Ectodermal cell (in vitro differentiated cells): ENCODE results near the gene SLC38A4.

Experiments used
- H3K27ac ChIP-seq: 2 replicates; pipeline ENCODE4 v1.7.0; 2013; ENCODE audit warnings: mild to moderate bottlenecking, low read depth, low read length; ENCODE audit not compliant: insufficient read depth, poor library complexity, severe bottlenecking
- H3K27me3 ChIP-seq: 2 replicates; pipeline ENCODE4 v1.7.0; 2013; ENCODE audit warnings: mild to moderate bottlenecking, low read length; ENCODE audit not compliant: insufficient read depth, control insufficient read depth, poor library complexity, severe bottlenecking
- H3K36me3 ChIP-seq: one replicate; pipeline ENCODE4 v1.7.0; 2013; ENCODE audit warnings: low read length; ENCODE audit not compliant: control insufficient read depth, insufficient read depth
- H3K4me1 ChIP-seq: one replicate; pipeline ENCODE4 v1.7.0; 2013; ENCODE audit warnings: low read length; ENCODE audit not compliant: control insufficient read depth, insufficient read depth
- H3K4me3 ChIP-seq: 2 replicates; pipeline ENCODE4 v1.7.0; 2013; ENCODE audit warnings: low read depth, low read length, control low read depth; ENCODE audit not compliant: insufficient read depth
- H3K9me3 ChIP-seq: 2 replicates; pipeline ENCODE4 v1.7.0; 2013; ENCODE audit warnings: mild to moderate bottlenecking, low read length, moderate library complexity; ENCODE audit not compliant: control insufficient read depth
- WGBS, 2 experiments: methylation state at CpG; one replicate each; pipeline ENCODE4 v1.1.7; 2013; ENCODE audit warnings: missing lambda C conversion rate in 2 of 2; 5-methylcytosine and 5-hydroxymethylcytosine counted together

SLC38A4 gene

GRCh38 chr12:46847001-46847400, 21.2 kb upstream of the SLC38A4 start:
- Histone ChIP-seq H3K36me3 (no peaks in the 10 kb centered on the region), H3K27ac (no peak overlapping the region), H3K27me3 (no peaks in the 10 kb centered on the region), H3K4me3 (no peak overlapping the region), H3K4me1 (no peaks in the 10 kb centered on the region), H3K9me3 (peaks cover 3% of the 10 kb centered on the region)
- 89 to 94% methylated on average over 1 of the region's 1 CpG for WGBS, 2 experiments

- Histone ChIP-seq H3K9me3 (peaks cover 3% of the 10 kb centered on the region), H3K4me3 (no peak overlapping the region), H3K27ac (no peak overlapping the region), H3K4me1 (no peaks in the 10 kb centered on the region), H3K27me3 (no peaks in the 10 kb centered on the region), H3K36me3 (no peaks in the 10 kb centered on the region)
- WGBS, 2 experiments = 94% methylated on average over 3 of the region's 3 CpGs
Measured at GRCh38 chr12:46843811-46844210, 18.0 kb upstream of the SLC38A4 start.

- WGBS, 2 experiments = 94 to 95% methylated on average over 2 of the region's 2 CpGs
- H3K4me3 ChIP-seq = no peak overlapping the region
- H3K27ac ChIP-seq = no peak overlapping the region
- no peaks in the 10 kb centered on the region for H3K36me3 ChIP-seq
- H3K9me3 ChIP-seq = peaks cover under 1% of the 10 kb centered on the region
- no peaks in the 10 kb centered on the region for H3K4me1 ChIP-seq
- no peaks in the 10 kb centered on the region for H3K27me3 ChIP-seq
Measured at GRCh38 chr12:46841891-46842290, 16.1 kb upstream of the SLC38A4 start.

DNA sequence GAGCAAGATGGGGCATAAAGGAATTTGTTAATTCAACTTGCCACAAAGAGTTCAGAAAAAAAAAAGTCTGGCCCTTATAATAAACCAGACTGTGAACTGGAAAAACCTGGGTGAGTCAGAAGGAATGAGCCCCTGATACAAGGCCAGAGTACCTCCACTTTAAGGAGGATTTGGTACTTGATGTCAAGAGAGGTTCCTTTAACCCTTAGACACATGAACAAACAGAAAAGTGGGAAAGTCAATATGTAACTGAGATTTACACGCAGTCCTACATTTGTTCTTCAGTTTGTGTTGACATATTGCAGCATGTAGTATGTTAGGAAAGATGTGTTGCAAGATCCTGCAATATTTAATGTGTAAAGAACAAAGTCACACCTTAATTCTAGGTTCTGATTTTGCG, 14.2 kb upstream of the SLC38A4 start:
- 96 to 100% methylated on average over 2 of the region's 2 CpGs for WGBS, 2 experiments
- Histone ChIP-seq H3K27ac (no peak overlapping the region), H3K4me3 (no peak overlapping the region), H3K27me3 (no peaks in the 10 kb centered on the region), H3K36me3 (no peaks in the 10 kb centered on the region), H3K4me1 (no peaks in the 10 kb centered on the region), H3K9me3 (no peaks in the 10 kb centered on the region)

DNA sequence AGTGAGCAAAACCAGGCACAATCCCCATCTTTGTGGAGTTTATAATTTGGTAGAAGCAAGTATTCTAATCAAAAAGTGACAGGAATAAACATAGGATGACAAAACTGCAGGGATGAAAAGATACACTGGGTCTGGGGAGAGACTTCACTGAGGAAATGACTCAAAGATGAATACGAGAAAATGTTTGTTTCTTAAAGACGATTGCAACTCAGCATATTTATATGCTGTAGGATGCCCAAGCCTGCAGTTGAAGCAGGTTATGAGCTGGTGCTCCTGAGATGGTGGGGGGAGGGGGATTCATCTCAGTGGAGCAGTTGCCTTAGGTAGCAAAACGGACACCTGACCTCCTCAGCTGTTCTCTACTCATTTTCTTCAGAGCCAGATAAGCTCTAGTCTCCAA, 13.4 kb upstream of the SLC38A4 start:
- no peaks in the 10 kb centered on the region for H3K36me3 ChIP-seq
- no peaks in the 10 kb centered on the region for H3K9me3 ChIP-seq
- no peak overlapping the region for H3K27ac ChIP-seq
- no peaks in the 10 kb centered on the region for H3K4me1 ChIP-seq
- H3K4me3 ChIP-seq = no peak overlapping the region
- H3K27me3 ChIP-seq = no peaks in the 10 kb centered on the region
- 91 to 92% methylated on average over 3 of the region's 3 CpGs for WGBS, 2 experiments

DNA sequence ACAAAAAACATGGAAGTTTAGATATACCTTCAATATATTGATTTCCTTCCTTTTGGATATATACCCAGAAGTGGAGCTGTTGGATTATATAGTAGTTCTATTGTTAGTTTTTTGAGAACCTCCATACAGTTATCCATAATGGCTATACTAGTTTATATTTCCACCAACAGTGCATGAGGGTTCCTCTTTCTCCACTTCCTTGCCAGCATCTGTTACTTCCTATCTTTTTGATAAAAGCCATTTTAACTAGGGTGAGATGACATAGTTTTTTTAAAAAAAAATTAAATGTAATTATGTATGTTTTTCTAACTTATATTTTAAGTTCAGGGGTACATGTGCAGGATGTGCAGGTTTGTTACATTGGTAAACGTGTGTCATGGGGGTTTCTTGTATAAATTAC, 10.0 kb upstream of the SLC38A4 start:
- H3K36me3 ChIP-seq = no peaks in the 10 kb centered on the region
- WGBS, 2 experiments = 80% methylated on average over 1 of the region's 1 CpG; no CpG with 5 or more reads in 1 of the 2 experiments
- H3K9me3 ChIP-seq = no peaks in the 10 kb centered on the region
- no peak overlapping the region for H3K27ac ChIP-seq
- peaks cover 22% of the 10 kb centered on the region for H3K27me3 ChIP-seq
- peaks cover 5% of the 10 kb centered on the region for H3K4me1 ChIP-seq
- no peak overlapping the region for H3K4me3 ChIP-seq

- H3K4me1 ChIP-seq = peaks cover 8% of the 10 kb centered on the region
- 82 to 83% methylated on average over 16 of the region's 16 CpGs for WGBS, 2 experiments
- no peaks in the 10 kb centered on the region for H3K36me3 ChIP-seq
- H3K4me3 ChIP-seq = peak overlapping the region; percentile 43
- peaks cover 56% of the 10 kb centered on the region for H3K27me3 ChIP-seq
- no peaks in the 10 kb centered on the region for H3K9me3 ChIP-seq
- H3K27ac ChIP-seq = no peak overlapping the region
Measured at GRCh38 chr12:46832130-46832704, 6.4 kb upstream of the SLC38A4 start.

- 6 to 9% methylated on average over 51 to 53 of the region's 53 CpGs for WGBS, 2 experiments
- no peaks in the 10 kb centered on the region for H3K36me3 ChIP-seq
- peaks cover 56% of the 10 kb centered on the region for H3K27me3 ChIP-seq
- H3K9me3 ChIP-seq = no peaks in the 10 kb centered on the region
- H3K4me1 ChIP-seq = peaks cover 8% of the 10 kb centered on the region
- H3K4me3 ChIP-seq = peak overlapping the region; percentile 43
- H3K27ac ChIP-seq = no peak overlapping the region
Measured at GRCh38 chr12:46831335-46832129, 5.7 kb upstream of the SLC38A4 start.

DNA sequence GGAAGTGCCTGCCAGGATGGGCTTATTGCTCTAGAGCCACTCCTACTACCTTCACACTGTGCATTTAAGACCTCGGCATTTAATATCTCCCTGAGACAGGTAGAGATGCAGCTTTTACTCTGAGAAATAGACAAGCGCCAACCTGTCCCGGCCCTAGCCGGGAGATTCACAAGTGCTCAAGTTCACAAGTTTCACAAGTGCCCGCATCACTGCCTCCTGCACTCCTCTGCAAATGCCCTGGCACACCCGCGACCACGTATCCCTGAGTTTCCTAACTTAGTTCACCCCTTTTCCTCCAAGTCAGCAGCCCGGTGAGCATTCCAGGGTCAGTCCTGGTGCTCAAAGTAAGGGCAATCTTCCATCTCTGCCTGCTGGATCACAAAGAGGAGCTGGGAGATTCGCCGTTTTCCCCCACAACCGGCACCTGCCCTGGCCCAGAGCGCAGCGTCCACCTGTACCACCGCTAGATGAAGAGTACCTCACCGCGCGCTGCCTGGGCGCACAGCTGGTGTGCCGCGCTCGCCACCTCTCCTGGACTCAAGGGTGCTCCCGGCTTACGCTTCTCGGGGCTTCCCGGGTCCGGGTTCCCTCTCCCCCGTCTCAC, 5.0 kb upstream of the SLC38A4 start:
- WGBS, 2 experiments = 12% methylated on average over 28 of the region's 28 CpGs
- Histone ChIP-seq H3K36me3 (no peaks in the 10 kb centered on the region), H3K27ac (no peak overlapping the region), H3K4me3 (peak overlapping the region; percentile 43), H3K9me3 (no peaks in the 10 kb centered on the region), H3K4me1 (peaks cover 8% of the 10 kb centered on the region), H3K27me3 (peaks cover 60% of the 10 kb centered on the region)

DNA sequence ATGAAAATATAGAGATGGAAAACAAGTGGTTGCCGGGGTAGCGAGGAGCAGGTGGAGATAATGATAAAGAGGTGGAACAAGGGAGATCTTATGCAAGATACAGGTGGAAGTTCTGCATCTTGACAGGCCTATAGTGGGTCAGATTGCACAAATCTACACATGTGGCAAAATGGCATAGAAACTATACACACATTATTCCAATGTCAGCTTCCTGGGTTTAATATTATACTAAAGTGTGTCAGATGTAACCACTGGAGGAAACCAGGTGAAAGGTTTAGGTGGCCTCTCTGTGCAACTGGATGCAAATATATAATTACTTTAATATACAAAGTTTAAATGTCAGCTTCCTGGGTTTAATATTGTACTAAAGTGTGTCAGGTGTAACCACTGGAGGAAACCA, 1.1 kb downstream of the SLC38A4 start:
- no peak overlapping the region for H3K4me3 ChIP-seq
- no peaks in the 10 kb centered on the region for H3K9me3 ChIP-seq
- H3K4me1 ChIP-seq = no peaks in the 10 kb centered on the region
- WGBS, 2 experiments = 90 to 92% methylated on average over 2 of the region's 2 CpGs
- no peaks in the 10 kb centered on the region for H3K36me3 ChIP-seq
- H3K27me3 ChIP-seq = peaks cover 41% of the 10 kb centered on the region
- no peak overlapping the region for H3K27ac ChIP-seq
